H1 (cell line): Measurements from ENCODE around the gene APOO.

ENCODE experiments used
- CEBPB ChIP-seq: IDR thresholded peaks from 2 replicates; pipeline ENCODE4 v1.6.1; 2012; ENCODE audit warnings: low read depth, low read length
- TF ChIP-seq, protein P1 (sequence below), 3 experiments: IDR thresholded peaks; 1 replicate in 2 of 3; 2 replicates in 1 of 3; pipeline versions ENCODE4 v1.5.1 to v1.6.1; 2011; ENCODE audit warnings: low read length in 3 of 3, mild to moderate bottlenecking in 3 of 3, inconsistent platforms in 2 of 3, low read depth in 1 of 3, moderate library complexity in 1 of 3; ENCODE audit not compliant: insufficient read depth in 1 of 3; ENCODE audit errors: control extremely low read depth in 1 of 3

DNA sequence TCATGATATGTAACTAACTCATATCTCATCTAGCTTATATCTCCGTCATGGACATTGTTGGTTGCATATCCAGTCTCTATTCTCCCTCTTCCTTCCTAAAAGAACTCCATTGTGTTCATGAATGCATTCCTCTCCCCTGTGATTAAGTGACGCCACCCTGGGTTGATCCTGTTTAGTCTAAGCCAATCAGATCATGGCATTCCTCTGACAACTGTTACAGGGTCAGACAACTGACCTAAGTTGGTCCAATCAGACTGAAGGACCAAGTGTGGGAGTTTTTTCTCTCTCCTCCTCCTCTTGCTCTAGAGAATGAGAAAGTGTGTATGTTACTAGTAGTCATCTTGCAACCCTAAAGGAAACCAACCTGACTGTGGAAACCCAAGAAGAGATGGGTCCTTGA, 3.6 kb downstream of the APOO start:
- TF ChIP-seq, protein P1, sequence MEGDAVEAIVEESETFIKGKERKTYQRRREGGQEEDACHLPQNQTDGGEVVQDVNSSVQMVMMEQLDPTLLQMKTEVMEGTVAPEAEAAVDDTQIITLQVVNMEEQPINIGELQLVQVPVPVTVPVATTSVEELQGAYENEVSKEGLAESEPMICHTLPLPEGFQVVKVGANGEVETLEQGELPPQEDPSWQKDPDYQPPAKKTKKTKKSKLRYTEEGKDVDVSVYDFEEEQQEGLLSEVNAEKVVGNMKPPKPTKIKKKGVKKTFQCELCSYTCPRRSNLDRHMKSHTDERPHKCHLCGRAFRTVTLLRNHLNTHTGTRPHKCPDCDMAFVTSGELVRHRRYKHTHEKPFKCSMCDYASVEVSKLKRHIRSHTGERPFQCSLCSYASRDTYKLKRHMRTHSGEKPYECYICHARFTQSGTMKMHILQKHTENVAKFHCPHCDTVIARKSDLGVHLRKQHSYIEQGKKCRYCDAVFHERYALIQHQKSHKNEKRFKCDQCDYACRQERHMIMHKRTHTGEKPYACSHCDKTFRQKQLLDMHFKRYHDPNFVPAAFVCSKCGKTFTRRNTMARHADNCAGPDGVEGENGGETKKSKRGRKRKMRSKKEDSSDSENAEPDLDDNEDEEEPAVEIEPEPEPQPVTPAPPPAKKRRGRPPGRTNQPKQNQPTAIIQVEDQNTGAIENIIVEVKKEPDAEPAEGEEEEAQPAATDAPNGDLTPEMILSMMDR (IDR thresholded peaks at IDR 0.05; ENCODE audit: control extremely low read depth in 1 of 3, insufficient read depth in 1 of 3, low read depth in 1 of 3, low read length in 3 of 3) = no peak
- no peak for TF ChIP-seq CEBPB
